Endometrium (tissue), 2 donors: ENCODE data around the gene RBBP4.
"Not testable (repeated sequence)": the region's sequence is repeated elsewhere in the genome, so short reads cannot be mapped to it uniquely, and the experiment has no call there.

Source experiments
- FAIRE-seq: peaks from 2 replicates; lab custom pipeline; 2012; peaks lifted over from hg19 to GRCh38; lab: Jason Lieb, UNC
- donor health status: control.
- donor health status: control.

RBBP4 gene

GRCh38 chr1:32639489-32640075, 11.4 kb upstream of the RBBP4 start:
- FAIRE-seq, result no peak

- not testable (repeated sequence) for FAIRE-seq
These were observed 8.6 kb upstream of the RBBP4 start for GRCh38 chr1:32642292-32642827.

- FAIRE-seq, result no peak
These were observed 6.6 kb upstream of the RBBP4 start for GRCh38 chr1:32644426-32644825.

- no peak for FAIRE-seq
These were observed 3.5 kb upstream of the RBBP4 start for GRCh38 chr1:32647308-32648134.

- FAIRE-seq, result peak; percentile 71
These were observed 708 bp upstream of the RBBP4 start, which contains the start of gene ZBTB8OS for GRCh38 chr1:32650248-32650751. Gene ZBTB8OS, minus strand, starts transcription at chr1:32650550. Its CDS starts 21 bp downstream, at chr1:32650529.

- FAIRE-seq, result no peak
These were observed 559 bp downstream of the RBBP4 start for GRCh38 chr1:32651461-32652073.

- no peak for FAIRE-seq
These were observed 1.4 kb downstream of the RBBP4 start for GRCh38 chr1:32652244-32652962.

- FAIRE-seq, result no peak
These were observed 8.6 kb downstream of the RBBP4 start for GRCh38 chr1:32659581-32659980.

- FAIRE-seq, result no peak
These were observed 14.9 kb downstream of the RBBP4 start for GRCh38 chr1:32665915-32666314.

- no peak for FAIRE-seq
These were observed 16.0 kb downstream of the RBBP4 start for GRCh38 chr1:32666901-32667566.

- not testable (repeated sequence) for FAIRE-seq
These were observed 17.7 kb downstream of the RBBP4 start for GRCh38 chr1:32668716-32669115.

- no peak for FAIRE-seq
These were observed 25.9 kb downstream of the RBBP4 start for GRCh38 chr1:32676945-32677344.

GRCh38 chr1:32679993-32680392, 29.0 kb downstream of the RBBP4 start:
- peak; percentile 66 for FAIRE-seq

- no peak for FAIRE-seq
These were observed 29.6 kb downstream of the RBBP4 start for GRCh38 chr1:32680642-32681041.

- no peak for FAIRE-seq
These were observed 30.5 kb downstream of the RBBP4 start for GRCh38 chr1:32681509-32681908.

- FAIRE-seq, result no peak
These were observed 31.0 kb downstream of the RBBP4 start for GRCh38 chr1:32681999-32682398.

GRCh38 chr1:32683397-32683796, 32.4 kb downstream of the RBBP4 start:
- no peak for FAIRE-seq

GRCh38 chr1:32684167-32684811, 33.3 kb downstream of the RBBP4 start:
- FAIRE-seq, result peak; percentile 91

- no peak for FAIRE-seq
These were observed 34.5 kb downstream of the RBBP4 start for GRCh38 chr1:32685498-32685897.

GRCh38 chr1:32686387-32686786, 35.4 kb downstream of the RBBP4 start:
- no peak for FAIRE-seq
